Endodermal cell (in vitro differentiated cells): Measurements from ENCODE around the gene CHPF. TPM values are rescaled to one million over a fixed set of nuclear protein-coding genes. Genes with fewer than 3 reads are reported as not detected.
A peak's percentile ranks its signal among the peaks of the same experiment; 100 is the strongest.

ENCODE experiments used
- DNase-seq: peaks from one replicate; pipeline ENCODE4 v3.0.0-alpha.2; 2017
- H3K27ac ChIP-seq: 2 replicates; pipeline ENCODE4 v1.5.1; 2013; ENCODE audit warnings: mild to moderate bottlenecking, low read depth, low read length, moderate library complexity
- H3K27me3 ChIP-seq: 2 replicates; pipeline ENCODE4 v1.6.1; 2013; ENCODE audit warnings: mild to moderate bottlenecking, low read length, moderate library complexity; ENCODE audit not compliant: insufficient read depth, control insufficient read depth, poor library complexity, severe bottlenecking
- H3K36me3 ChIP-seq: 2 replicates; pipeline ENCODE4 v1.7.0; 2013; ENCODE audit warnings: mild to moderate bottlenecking, low read length, moderate library complexity; ENCODE audit not compliant: control insufficient read depth, insufficient read depth
- H3K4me1 ChIP-seq: one replicate; pipeline ENCODE4 v1.7.0; 2013; ENCODE audit warnings: low read length; ENCODE audit not compliant: control insufficient read depth, insufficient read depth
- H3K4me3 ChIP-seq: 2 replicates; pipeline ENCODE4 v1.5.1; 2013; ENCODE audit warnings: mild to moderate bottlenecking, low read length, moderate library complexity
- H3K9ac ChIP-seq: 2 replicates; pipeline ENCODE4 v1.6.1; 2013; ENCODE audit warnings: mild to moderate bottlenecking, low read length, moderate library complexity; ENCODE audit not compliant: poor library complexity, severe bottlenecking; ENCODE audit errors: extremely low read depth
- H3K9me3 ChIP-seq: 2 replicates; pipeline ENCODE4 v1.6.1; 2013; ENCODE audit warnings: mild to moderate bottlenecking, low read length, moderate library complexity; ENCODE audit not compliant: control insufficient read depth
- H3K27ac Mint-ChIP-seq: 2 replicates; pipeline ENCODE4 v1.8.0; 2020; ENCODE audit warnings: mixed read lengths
- H3K27me3 Mint-ChIP-seq: 2 replicates; pipeline ENCODE4 v1.8.0; 2021; ENCODE audit warnings: mild to moderate bottlenecking, mixed read lengths; ENCODE audit not compliant: insufficient read depth
- H3K36me3 Mint-ChIP-seq: 2 replicates; pipeline ENCODE4 v1.8.0; 2020; ENCODE audit warnings: low read depth, mixed read lengths
- H3K4me1 Mint-ChIP-seq: 2 replicates; pipeline ENCODE4 v1.8.0; 2020; ENCODE audit warnings: mixed read lengths
- H3K4me3 Mint-ChIP-seq: 2 replicates; pipeline ENCODE4 v1.8.0; 2020; ENCODE audit warnings: mild to moderate bottlenecking, moderate library complexity, mixed read lengths
- H3K9me3 Mint-ChIP-seq: 2 replicates; pipeline ENCODE4 v1.8.0; 2020; ENCODE audit warnings: mild to moderate bottlenecking, mixed read lengths
- WGBS, 2 experiments: methylation state at CpG; one replicate each; pipeline versions ENCODE4 v1.1.5 to v1.1.7; 2013; ENCODE audit warnings: missing lambda C conversion rate in 2 of 2, mixed read lengths in 1 of 2; ENCODE audit not compliant: insufficient coverage in 1 of 2, insufficient read length in 1 of 2; 5-methylcytosine and 5-hydroxymethylcytosine counted together
- total RNA-seq, 2 donors: library from RNA; stranded (reverse); fragmentation: NEBNext Ultra II Directional in 1 of 2; extraction: Animal tissue kit (Norgen Biotek cat#: 25700) in 1 of 2; gene quantifications; 2 replicates in 1 of 2; 3 replicates in 1 of 2; pipeline ENCODE4 v1.2.1, GENCODE V29; 2021
- TF ChIP-seq, protein P1 (sequence below): fragments of 200-600 bp; sonication (generic); conservative IDR thresholded peaks from 2 replicates; pipeline ENCODE4 v1.5.0; 2021; ENCODE audit warnings: antibody characterized with exemption, mild to moderate bottlenecking

CHPF gene
- total RNA-seq, 2 donors from 2014 or later = 51.2 to 54.0 TPM

GRCh38 chr2:219502618-219503017, 41.0 kb downstream of the CHPF start:
- Histone ChIP-seq H3K27me3 (peaks cover 6% of the 10 kb centered on the region), H3K36me3 (peaks cover 10% of the 10 kb centered on the region), H3K9me3 (no peaks in the 10 kb centered on the region), H3K4me3 (no peak overlapping the region), H3K4me1 (peaks cover 2% of the 10 kb centered on the region), H3K9ac (no peak overlapping the region), H3K27ac (no peak overlapping the region)
- Mint-ChIP-seq H3K27ac (no peak overlapping the region), H3K36me3 (peaks cover 24% of the 10 kb centered on the region), H3K4me1 (peaks cover 27% of the 10 kb centered on the region), H3K9me3 (no peaks in the 10 kb centered on the region), H3K4me3 (no peak overlapping the region), H3K27me3 (peaks cover 9% of the 10 kb centered on the region)
- TF ChIP-seq, protein P1, sequence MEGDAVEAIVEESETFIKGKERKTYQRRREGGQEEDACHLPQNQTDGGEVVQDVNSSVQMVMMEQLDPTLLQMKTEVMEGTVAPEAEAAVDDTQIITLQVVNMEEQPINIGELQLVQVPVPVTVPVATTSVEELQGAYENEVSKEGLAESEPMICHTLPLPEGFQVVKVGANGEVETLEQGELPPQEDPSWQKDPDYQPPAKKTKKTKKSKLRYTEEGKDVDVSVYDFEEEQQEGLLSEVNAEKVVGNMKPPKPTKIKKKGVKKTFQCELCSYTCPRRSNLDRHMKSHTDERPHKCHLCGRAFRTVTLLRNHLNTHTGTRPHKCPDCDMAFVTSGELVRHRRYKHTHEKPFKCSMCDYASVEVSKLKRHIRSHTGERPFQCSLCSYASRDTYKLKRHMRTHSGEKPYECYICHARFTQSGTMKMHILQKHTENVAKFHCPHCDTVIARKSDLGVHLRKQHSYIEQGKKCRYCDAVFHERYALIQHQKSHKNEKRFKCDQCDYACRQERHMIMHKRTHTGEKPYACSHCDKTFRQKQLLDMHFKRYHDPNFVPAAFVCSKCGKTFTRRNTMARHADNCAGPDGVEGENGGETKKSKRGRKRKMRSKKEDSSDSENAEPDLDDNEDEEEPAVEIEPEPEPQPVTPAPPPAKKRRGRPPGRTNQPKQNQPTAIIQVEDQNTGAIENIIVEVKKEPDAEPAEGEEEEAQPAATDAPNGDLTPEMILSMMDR = no peak
- no peak for DNase-seq

DNA sequence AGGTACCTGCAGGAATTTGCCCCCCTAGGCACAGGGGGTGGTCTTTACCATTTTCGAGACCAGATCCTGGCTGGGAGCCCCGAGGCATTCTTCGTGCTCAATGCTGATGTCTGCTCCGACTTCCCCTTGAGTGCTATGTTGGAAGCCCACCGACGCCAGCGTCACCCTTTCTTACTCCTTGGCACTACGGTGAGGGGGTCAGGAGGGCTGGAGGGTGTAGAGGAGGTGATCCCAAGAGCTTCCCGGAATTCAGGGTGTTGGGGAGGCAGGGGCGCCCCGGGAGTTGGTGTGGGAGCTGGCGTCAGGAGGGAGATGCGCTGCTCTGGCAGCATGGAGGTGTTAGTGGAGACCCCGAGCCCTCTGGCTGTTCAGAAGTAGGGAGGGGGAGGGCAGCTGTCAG, 41.8 kb downstream of the CHPF start:
- no peak overlapping the region for H3K27ac ChIP-seq
- TF ChIP-seq, protein P1 = no peak
- Mint-ChIP-seq H3K27me3 (peaks cover 17% of the 10 kb centered on the region), H3K4me3 (no peak overlapping the region), H3K27ac (no peak overlapping the region), H3K9me3 (no peaks in the 10 kb centered on the region), H3K4me1 (peaks cover 23% of the 10 kb centered on the region), H3K36me3 (peaks cover 24% of the 10 kb centered on the region)
- H3K4me3 ChIP-seq = no peak overlapping the region
- no peaks in the 10 kb centered on the region for H3K9me3 ChIP-seq
- 94 to 95% methylated on average over 6 to 14 of the region's 14 CpGs for WGBS, 2 experiments
- peaks cover 14% of the 10 kb centered on the region for H3K27me3 ChIP-seq
- H3K9ac ChIP-seq = no peak overlapping the region
- DNase-seq = no peak
- peaks cover 10% of the 10 kb centered on the region for H3K36me3 ChIP-seq
- H3K4me1 ChIP-seq = peaks cover 7% of the 10 kb centered on the region

DNA sequence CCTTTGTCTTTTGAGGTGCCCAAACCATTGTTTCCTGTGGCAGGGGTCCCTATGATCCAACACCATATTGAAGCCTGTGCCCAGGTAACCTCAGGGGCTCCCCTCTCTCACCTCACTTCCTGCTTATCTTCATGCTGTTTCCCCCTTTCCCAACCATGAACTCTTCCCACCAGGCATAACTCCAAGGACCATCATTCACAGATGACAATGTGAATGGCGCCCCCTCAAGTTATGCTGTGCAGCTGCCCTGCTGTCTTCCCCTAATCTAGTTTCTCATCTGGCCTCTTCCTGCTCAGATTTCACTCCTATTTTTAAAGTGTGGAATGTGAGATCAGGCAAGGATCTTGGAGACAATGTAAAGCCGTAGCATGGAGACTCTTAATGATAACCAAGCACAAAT, 43.5 kb downstream of the CHPF start:
- H3K27me3 ChIP-seq = peaks cover 31% of the 10 kb centered on the region
- H3K9me3 ChIP-seq = no peaks in the 10 kb centered on the region
- H3K4me1 ChIP-seq = peaks cover 9% of the 10 kb centered on the region
- H3K4me3 ChIP-seq = peak overlapping the region; percentile 98
- peaks cover 4% of the 10 kb centered on the region for H3K36me3 ChIP-seq
- no peak overlapping the region for H3K27ac ChIP-seq
- peaks cover 34% of the 10 kb centered on the region for H3K27me3 Mint-ChIP-seq
- no peak overlapping the region for H3K9ac ChIP-seq
- peaks cover 23% of the 10 kb centered on the region for H3K4me1 Mint-ChIP-seq
- no peak overlapping the region for H3K27ac Mint-ChIP-seq
- H3K4me3 Mint-ChIP-seq = peak overlapping the region; percentile 80
- no peak for DNase-seq
- TF ChIP-seq, protein P1 = peak; percentile 68
- no peaks in the 10 kb centered on the region for H3K9me3 Mint-ChIP-seq
- 80 to 83% methylated on average over 1 to 2 of the region's 2 CpGs for WGBS, 2 experiments
- peaks cover 21% of the 10 kb centered on the region for H3K36me3 Mint-ChIP-seq
